ENCODE data around the gene PHLDB2. TPM values are rescaled to one million over a fixed set of nuclear protein-coding genes. Genes with fewer than 3 reads are reported as not detected.

Gene PHLDB2
- total and polyA plus RNA-seq, 2 of the 8 experiments (the other 6 are each of a cell fraction or from before 2014, with no cell fraction given), result 5.8 to 22.6 TPM

- H2BK15ac ChIP-seq (ENCODE audit: low read length), result no peak overlapping the region
- no peak for DNase-seq (ENCODE audit: low read depth in 1 of 2, low spot score in 2 of 2)
- WGBS, 2 experiments (ENCODE audit: extremely low coverage in 1 of 2, insufficient coverage in 1 of 2, insufficient read length in 1 of 2, insufficient replicate concordance in 2 of 2, low coverage in 1 of 2, low lambda C conversion rate in 2 of 2, missing lambda C conversion rate in 1 of 2), result 85% methylated on average over 2 of the region's 2 CpGs; no CpG with 5 or more reads in 1 of the 2 experiments
- no peak overlapping the region for H3K4me2 ChIP-seq (ENCODE audit: insufficient read depth in 1 of 2, low read depth in 2 of 2, low read length in 2 of 2)
- no peaks in the 10 kb centered on the region for H3K9me3 ChIP-seq (ENCODE audit: insufficient read depth in 2 of 2, low read depth in 1 of 2, low read length in 1 of 2)
- H2BK5ac ChIP-seq (ENCODE audit: low read depth, low read length), result no peak overlapping the region
- H3K27ac ChIP-seq (ENCODE audit: low read depth, low read length), result no peak overlapping the region
- TF ChIP-seq RBBP5 (IDR thresholded peaks at IDR 0.05; ENCODE audit: borderline replicate concordance, low read depth, low read length), result no peak
- no peak for TF ChIP-seq RAD21 (IDR thresholded peaks at IDR 0.05 in 1 of 2, conservative IDR thresholded peaks at IDR 0.05 in 1 of 2; ENCODE audit: low read depth in 2 of 2, low read length in 2 of 2)
- TF ChIP-seq SIX5 (IDR thresholded peaks at IDR 0.05; ENCODE audit: low read depth, low read length), result no peak
- no peak for TF ChIP-seq BRCA1 (IDR thresholded peaks at IDR 0.05; ENCODE audit: low read depth, low read length)
- no peak for TF ChIP-seq RFX5 (IDR thresholded peaks at IDR 0.05; ENCODE audit: borderline replicate concordance, low read depth, low read length)
- TF ChIP-seq CBX8 (IDR thresholded peaks at IDR 0.05; ENCODE audit: borderline replicate concordance, low read depth, low read length), result no peak
- no peak for TF ChIP-seq TEAD4 (IDR thresholded peaks at IDR 0.05; ENCODE audit: low read depth, low read length)
- TF ChIP-seq CHD2 (IDR thresholded peaks at IDR 0.05; ENCODE audit: low read length), result no peak
- no peak for TF ChIP-seq EP300 (IDR thresholded peaks at IDR 0.05; ENCODE audit: borderline replicate concordance in 1 of 2, low read depth in 2 of 2, low read length in 2 of 2)
- TF ChIP-seq BCL11A (IDR thresholded peaks at IDR 0.05; ENCODE audit: low read depth in 2 of 2, low read length in 2 of 2), result no peak
- no peak for TF ChIP-seq BACH1 (IDR thresholded peaks at IDR 0.05; ENCODE audit: low read length)
- TF ChIP-seq SUZ12 (IDR thresholded peaks at IDR 0.05; ENCODE audit: low read length), result no peak
- H3K9ac ChIP-seq (replicated peaks in 1 of 4; ENCODE audit: extremely low read depth in 1 of 4, low read depth in 3 of 4, low read length in 3 of 4), result no peak overlapping the region
- H2BK120ac ChIP-seq (replicated peaks; ENCODE audit: low read depth, low read length), result no peak overlapping the region
- no peaks in the 10 kb centered on the region for H3K27me3 ChIP-seq (replicated peaks in 1 of 4; ENCODE audit: control insufficient read depth in 3 of 4, extremely low read depth in 1 of 4, insufficient read depth in 3 of 4, low read length in 3 of 4)
- no peak overlapping the region for H4K8ac ChIP-seq (ENCODE audit: extremely low read depth, insufficient read depth, low read length)
- no peak overlapping the region for H4K5ac ChIP-seq (ENCODE audit: insufficient read length, low read depth, low read length)
- no peak overlapping the region for H3K4me3 ChIP-seq (ENCODE audit: extremely low read depth in 1 of 4, insufficient read depth in 2 of 4, low read depth in 3 of 4, low read length in 4 of 4)
- H3K4ac ChIP-seq (replicated peaks; ENCODE audit: insufficient read length, low read depth, low read length), result no peak overlapping the region
- no peak overlapping the region for H4K91ac ChIP-seq (replicated peaks; ENCODE audit: insufficient read length, low read length)
- H3K18ac ChIP-seq (ENCODE audit: extremely low read depth, low read length), result no peak overlapping the region
- no peaks in the 10 kb centered on the region; the same call in 1 of the 2 replicates for H3K23me2 ChIP-seq (ENCODE audit: low read depth, low read length)
- no peak overlapping the region for H2AFZ ChIP-seq (ENCODE audit: low read length)
- peaks cover 2 to 7% (median 3%) of the 10 kb centered on the region in 4 experiments; a peak in 4 of 7 replicates for H3K4me1 ChIP-seq (replicated peaks in 1 of 4; ENCODE audit: control insufficient read depth in 3 of 4, insufficient read depth in 4 of 4, low read length in 3 of 4)
- no peak overlapping the region for H3K23ac ChIP-seq (ENCODE audit: insufficient read length)
- H3K79me1 ChIP-seq (ENCODE audit: low read depth, low read length), result no peaks in the 10 kb centered on the region
- no peaks in the 10 kb centered on the region for H3K36me3 ChIP-seq (ENCODE audit: control insufficient read depth in 2 of 4, insufficient read depth in 4 of 4, low read length in 3 of 4)
- no peak overlapping the region for H2BK20ac ChIP-seq (ENCODE audit: low read length)
- H4K20me1 ChIP-seq (replicated peaks in 1 of 2; ENCODE audit: control insufficient read depth in 1 of 2, insufficient read depth in 2 of 2, low read length in 2 of 2), result no peaks in the 10 kb centered on the region
- no peak for FAIRE-seq
- peaks cover 0 to 4% of the 10 kb centered on the region in 2 experiments; a peak in 1 of 4 replicates for H3K79me2 ChIP-seq (ENCODE audit: control insufficient read depth in 1 of 2, insufficient read depth in 2 of 2, low read length in 2 of 2)
- POLR2A ChIA-PET (ENCODE audit: partially characterized antibody), result no interaction called here
- no peak overlapping the region for H3K56ac ChIP-seq (replicated peaks; ENCODE audit: insufficient read length, low read depth, low read length)
- H2AK5ac ChIP-seq (ENCODE audit: low read depth, low read length), result no peak overlapping the region
- no peak overlapping the region for H3K14ac ChIP-seq (ENCODE audit: insufficient read length)
- CTCF ChIA-PET (ENCODE audit: partially characterized antibody), result interaction anchor here (0.7 to 1.2 kb wide), 4 partner anchors 9 to 170 kb away, joined by 3 to 4 read pairs (median 4); no protein-coding TSS in a partner anchor
- H2BK12ac ChIP-seq (ENCODE audit: low read depth, low read length), result no peak overlapping the region
Observed at GRCh38 chr3:111874177-111874820, 15.2 kb downstream of the PHLDB2 start.

Measured in H1 (cell line).